MM.1S (cell line): ENCODE results near the gene DNAJB4.

Experiments
- CTCF ChIP-seq: fragments of 300-600 bp; sonication (generic); IDR thresholded peaks from 2 replicates; pipeline ENCODE4 v1.5.1; 2016; ENCODE audit warnings: antibody characterized with exemption, low read length, mixed read lengths
- EZH2phosphoT487 ChIP-seq: fragments of 300-600 bp; sonication (generic); IDR thresholded peaks from 2 replicates; pipeline ENCODE4 v1.6.1; 2018; ENCODE audit warnings: antibody characterized with exemption, low read length

DNA sequence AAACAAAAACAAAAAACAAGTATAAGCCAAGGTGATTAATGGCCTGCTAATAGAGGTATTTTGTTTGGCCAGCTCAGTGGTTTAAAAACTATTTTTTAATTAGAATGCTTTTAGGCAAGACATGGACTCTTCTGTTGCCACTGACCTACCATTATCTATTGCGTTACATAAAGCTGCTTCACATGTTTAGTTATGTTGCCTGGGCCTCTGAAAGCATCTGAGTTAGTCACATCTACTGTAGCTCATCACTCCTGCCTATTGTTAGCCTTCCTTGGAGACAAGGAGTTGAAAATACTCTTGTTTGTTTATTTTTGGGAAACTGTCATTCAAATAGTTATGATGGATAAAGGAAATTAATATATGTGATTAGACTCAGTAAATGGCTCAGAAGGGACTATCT lies 14.3 kb downstream of the DNAJB4 start:
- TF ChIP-seq CTCF: no peak
- no peak for TF ChIP-seq EZH2phosphoT487
